Stimulated activated CD8-positive, alpha-beta memory T cell treated with anti-CD3 and anti-CD28 coated beads, Interleukin-7, amount 100 ng/mL, for 24 hours (primary cell): Measurements from ENCODE around the gene HLA-DOB.
A peak's percentile ranks its signal among the peaks of the same experiment; 100 is the strongest.

Source experiments
- DNase-seq: peaks from one replicate; pipeline ENCODE4 v3.0.0-alpha.2; 2020; ENCODE audit warnings: low read depth

Gene HLA-DOB

DNA sequence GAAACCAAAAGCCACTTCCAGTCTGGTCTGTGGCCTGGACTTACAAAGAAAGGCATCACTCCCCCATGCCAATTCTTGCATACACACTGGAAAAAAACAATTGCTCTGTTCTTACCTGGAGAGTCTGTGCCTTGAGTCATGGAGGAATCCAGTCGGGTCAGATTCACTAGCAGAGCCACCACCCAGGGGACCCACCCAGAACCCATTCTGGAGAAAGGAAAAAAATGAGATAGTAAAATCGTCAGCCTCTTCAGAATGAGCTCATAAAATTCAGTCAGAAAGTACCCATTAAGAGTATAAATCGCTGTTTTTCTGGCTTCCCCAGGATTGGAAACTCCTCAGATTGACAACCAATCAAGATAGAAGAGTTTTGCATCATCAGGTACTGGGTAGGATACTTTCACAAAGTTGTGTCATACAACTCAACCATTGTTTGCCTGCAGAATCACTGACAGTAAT is at the start of gene HLA-DOB:
TSS of gene HLA-DOB (minus strand) at position 257 of the 459 bp plus-strand sequence. CDS start at position 206, 51 bp downstream.
- DNase-seq: no peak

DNA sequence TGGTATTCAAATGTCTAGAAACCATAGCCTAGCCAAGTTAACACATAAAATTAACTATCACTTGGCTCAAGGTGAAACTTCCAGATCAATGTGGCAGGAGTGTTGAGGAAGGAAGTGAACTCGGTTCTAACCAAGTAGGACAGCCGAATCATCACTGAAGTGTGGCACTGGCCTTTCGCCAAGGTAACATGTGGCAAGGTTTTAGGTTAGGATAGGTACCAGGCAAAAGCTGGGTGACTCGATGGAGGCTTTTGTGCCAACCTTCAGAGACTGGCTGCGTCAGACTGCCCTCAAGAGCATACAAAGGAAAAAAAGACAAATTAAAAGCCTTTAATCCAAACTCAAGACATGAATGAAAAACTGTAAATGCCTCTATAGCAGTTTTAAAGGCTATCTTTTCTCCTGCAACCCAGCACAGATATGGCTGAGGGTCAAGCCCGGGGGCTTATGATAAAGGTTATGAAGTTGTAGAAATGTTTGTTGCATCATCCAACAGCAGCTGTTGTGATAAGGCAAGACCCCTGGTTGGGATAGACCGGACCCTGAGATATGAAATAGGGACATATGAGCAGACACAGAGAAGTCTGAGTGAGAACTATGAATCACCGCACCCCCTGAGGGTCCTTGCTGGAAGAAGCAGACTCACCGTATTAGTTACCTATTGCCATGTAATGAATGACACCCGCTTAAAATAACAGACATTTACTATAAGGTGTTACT is 49.1 kb upstream of the HLA-DOB start:
- DNase-seq: no peak

GRCh38 chr6:32862725-32863124 is 45.9 kb upstream of the HLA-DOB start:
- DNase-seq: no peak

GRCh38 chr6:32860674-32861073 is 43.9 kb upstream of the HLA-DOB start:
- DNase-seq: no peak

DNA sequence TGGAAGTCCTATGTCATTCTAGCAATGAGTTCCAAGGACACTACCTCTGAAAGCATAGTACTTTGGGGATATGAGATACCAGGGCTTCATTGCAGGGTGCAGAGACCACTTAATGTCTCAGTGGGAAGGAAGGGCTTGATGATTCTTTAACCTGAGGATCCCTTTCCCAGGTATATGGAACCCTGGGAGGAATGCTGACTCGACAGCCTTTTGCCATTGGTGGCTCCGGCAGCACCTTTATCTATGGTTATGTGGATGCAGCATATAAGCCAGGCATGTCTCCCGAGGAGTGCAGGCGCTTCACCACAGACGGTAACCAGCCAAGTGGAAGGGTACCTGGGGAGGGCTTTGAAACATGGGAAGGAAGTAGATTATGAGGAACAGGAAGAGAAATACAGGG is 41.4 kb upstream of the HLA-DOB start:
- DNase-seq: no peak

GRCh38 chr6:32857156-32857891 is 40.5 kb upstream of the HLA-DOB start:
- no peak for DNase-seq

DNA sequence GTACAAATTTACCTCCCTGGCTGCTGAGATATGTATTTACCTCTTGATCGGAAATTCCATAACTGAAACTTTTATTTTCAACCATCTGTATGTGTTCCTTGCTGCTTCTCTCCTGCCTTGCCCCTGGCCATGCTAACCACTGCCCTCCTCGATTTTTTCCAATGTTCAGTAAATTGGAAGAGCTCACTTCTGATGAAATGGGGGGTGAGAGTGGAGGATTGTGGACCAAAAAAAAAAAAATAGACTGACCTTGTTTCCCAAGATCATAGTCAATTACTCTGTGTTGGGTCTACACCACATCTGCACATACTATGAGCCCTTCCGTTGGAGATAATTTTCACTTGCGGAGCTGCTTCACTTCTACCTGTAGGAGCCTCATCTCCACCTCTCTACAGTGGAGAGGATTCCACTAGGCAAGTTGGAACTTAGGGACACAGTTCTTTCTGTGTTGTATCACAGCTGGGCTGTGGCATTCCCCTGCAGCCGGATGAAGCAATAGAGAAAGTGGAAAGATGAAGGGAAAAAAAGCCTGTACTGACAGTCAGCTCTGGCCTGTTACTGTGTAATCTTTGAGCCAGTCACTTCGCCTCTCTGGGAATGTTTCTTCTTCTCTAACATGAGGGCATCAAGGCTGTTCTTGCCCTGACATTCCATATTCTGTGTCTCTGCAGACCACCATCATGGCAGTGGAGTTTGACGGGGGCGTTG is 38.8 kb upstream of the HLA-DOB start:
- DNase-seq: no peak

GRCh38 chr6:32854376-32855178 is 37.8 kb upstream of the HLA-DOB start:
- DNase-seq: no peak

DNA sequence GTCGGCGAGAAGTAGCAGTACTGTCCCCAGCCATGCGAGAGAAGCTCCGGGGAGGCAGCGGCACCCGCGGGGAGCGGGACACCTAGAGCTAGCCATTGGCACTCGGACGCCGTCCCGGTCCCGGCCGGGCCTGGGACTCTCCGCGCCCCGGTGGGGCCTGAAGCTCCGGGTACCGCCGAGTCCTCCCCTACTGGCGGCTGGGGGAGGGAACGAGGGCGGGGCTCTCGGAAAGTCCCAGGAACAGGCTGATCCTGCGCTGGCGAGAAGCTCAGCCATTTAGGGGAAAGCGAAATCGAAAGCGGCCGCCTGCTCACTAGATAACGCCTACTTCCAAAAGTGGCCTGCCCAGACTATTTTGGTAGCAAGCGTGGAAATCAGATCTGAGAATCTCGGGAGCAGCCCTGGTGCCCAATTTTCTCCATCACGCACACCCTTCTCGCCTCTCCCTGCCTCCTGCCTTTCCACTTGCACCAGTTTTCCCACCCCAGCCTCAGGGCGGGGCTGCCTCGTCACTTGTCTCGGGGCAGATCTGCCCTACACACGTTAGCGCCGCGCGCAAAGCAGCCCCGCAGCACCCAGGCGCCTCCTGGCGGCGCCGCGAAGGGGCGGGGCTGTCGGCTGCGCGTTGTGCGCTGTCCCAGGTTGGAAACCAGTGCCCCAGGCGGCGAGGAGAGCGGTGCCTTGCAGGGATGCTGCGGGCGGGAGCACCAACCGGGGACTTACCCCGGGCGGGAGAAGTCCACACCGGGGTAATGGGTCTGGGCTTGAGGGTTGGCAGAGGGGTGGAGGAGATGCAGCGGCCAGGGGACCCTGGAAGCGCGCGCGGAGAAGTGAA is 37.0 kb upstream of the HLA-DOB start, which contains the start of the genes PSMB9 and TAP1:
TSS of gene PSMB9 (plus strand) at position 652 of the 835 bp plus-strand sequence. CDS start at position 690, 38 bp downstream.
TSS of gene TAP1 (minus strand) at position 164 of the 835 bp plus-strand sequence. CDS start at position 96, 68 bp downstream.
- DNase-seq: peak; percentile 89

DNA sequence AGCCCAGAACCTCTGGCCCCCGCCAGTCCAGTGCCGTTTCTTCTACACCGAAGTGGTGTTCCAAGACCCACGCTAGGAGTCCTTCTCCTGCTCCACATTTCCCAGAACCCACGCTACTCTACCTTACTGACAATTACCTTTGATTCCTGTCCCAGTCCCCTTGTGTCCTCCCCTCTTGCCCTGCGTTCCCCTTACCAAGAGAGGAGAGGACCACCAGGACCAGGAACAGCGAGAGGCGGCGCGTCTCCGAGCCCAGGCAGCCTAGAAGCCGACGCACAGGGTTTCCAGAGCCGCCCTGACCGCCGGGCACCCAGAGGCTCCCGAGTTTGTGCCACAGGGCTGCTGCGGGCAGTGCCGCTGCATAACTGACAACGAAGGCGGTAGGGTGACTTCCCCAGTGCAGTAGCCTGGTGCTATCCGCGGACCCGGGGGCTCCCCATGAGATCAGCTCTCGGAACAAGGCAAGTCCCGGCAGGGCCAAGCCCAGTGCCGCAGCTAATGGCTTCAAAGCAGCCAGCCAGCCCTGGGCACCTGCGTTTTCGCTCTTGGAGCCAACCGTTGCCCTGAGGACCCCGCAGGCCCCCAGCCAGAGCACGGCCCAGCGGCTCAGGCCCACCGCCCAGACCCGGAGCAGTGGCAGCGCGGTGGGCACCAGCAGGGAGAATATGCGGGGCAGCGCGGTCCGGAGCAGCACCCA is 36.2 kb upstream of the HLA-DOB start:
- no peak for DNase-seq

GRCh38 chr6:32852018-32852843 is 35.4 kb upstream of the HLA-DOB start:
- no peak for DNase-seq

DNA sequence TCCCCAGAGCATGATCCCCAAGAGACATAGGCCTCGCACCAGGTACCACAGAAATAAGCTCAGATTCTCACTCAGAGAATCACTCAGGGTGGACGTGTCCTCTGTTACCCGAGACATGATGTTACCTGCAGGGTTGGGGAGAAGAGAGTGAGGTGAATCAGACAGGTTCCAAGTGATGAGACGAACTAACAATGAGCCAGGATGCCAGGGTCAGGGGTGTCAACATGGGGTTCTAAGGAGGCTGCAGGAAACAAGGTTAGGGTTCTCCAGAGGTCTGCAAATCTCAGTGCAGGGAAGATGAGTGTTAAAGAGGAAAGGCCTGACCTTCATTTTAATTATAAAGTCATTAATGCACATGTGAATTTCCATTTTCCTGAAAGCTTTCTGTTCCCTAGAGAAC is 34.2 kb upstream of the HLA-DOB start:
- DNase-seq: no peak

DNA sequence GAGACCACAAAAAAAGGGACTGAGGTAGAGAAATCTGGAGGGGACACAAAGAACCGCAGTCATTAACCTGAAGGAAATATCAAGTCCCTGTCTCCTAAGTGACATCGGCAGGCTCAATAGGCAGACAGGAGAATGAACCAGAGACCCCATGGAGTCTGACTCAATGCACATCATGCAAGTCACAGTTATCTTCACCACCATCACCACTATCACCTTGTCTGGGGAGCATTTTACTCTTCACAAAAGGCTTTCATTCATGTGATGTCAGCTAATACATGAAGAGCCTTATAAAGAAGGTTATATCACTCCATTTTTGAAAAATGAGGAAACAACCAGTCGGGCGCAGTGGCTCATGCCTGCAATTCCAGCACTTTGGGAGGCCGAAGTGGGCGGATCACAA is 32.3 kb upstream of the HLA-DOB start:
- no peak for DNase-seq

- no peak for DNase-seq
These were observed 31.0 kb upstream of the HLA-DOB start for GRCh38 chr6:32847795-32848194.

GRCh38 chr6:32847004-32847403 is 30.2 kb upstream of the HLA-DOB start:
- DNase-seq: no peak

GRCh38 chr6:32845384-32845884 is 28.6 kb upstream of the HLA-DOB start:
- no peak for DNase-seq

- DNase-seq: no peak
These were observed 28.1 kb upstream of the HLA-DOB start for GRCh38 chr6:32844839-32845383.

GRCh38 chr6:32843979-32844838 is 27.4 kb upstream of the HLA-DOB start, which contains the start of gene PSMB8:
PSMB8 (minus strand) TSS chr6:32844047; CDS start chr6:32843996, 51 bp downstream.
- peak; percentile 95 for DNase-seq
